Endothelial cell of umbilical vein (primary cell): ENCODE measurements around the gene TUNAR. TPM values are rescaled to one million over a fixed set of nuclear protein-coding genes. Genes with fewer than 3 reads are reported as not detected.

ENCODE experiments used
- BruUV-seq: library from RNA; stranded (reverse); fragments of 400-500 nt; replicated peaks from 2 replicates; lab custom pipeline; 2021; lab: Mats Ljungman, UMichigan
- CTCF ChIA-PET: fragments of 300-600, 350-600 bp; sonication (Branson Sonifier 250); formaldehyde crosslinking; loops from one replicate; lab custom pipeline; 2021; ENCODE audit warnings: antibody characterized with exemption, inconsistent platforms; lab: Charles Lee
- POLR2A ChIA-PET: fragments of 300-600, 350-600 bp; sonication (Branson Sonifier 250); formaldehyde crosslinking; loops from one replicate; lab custom pipeline; 2021; ENCODE audit warnings: antibody characterized with exemption, inconsistent platforms; lab: Charles Lee
- DNase-seq: peaks from one replicate; pipeline ENCODE4 v3.0.0-alpha.2; 2011; ENCODE audit warnings: low read depth, low spot score
- FAIRE-seq: peaks from 2 replicates; lab custom pipeline; 2011; peaks lifted over from hg19 to GRCh38; lab: Jason Lieb, UNC
- H2AFZ ChIP-seq: 2 replicates; pipeline ENCODE4 v1.6.0; 2012; ENCODE audit warnings: low read depth, low read length, control low read depth, inconsistent platforms
- H3K27ac ChIP-seq: 2 replicates; pipeline ENCODE4 v1.5.1; 2011; ENCODE audit warnings: low read depth, mild to moderate bottlenecking, control low read depth, low read length, moderate library complexity; ENCODE audit not compliant: insufficient read depth
- H3K27me3 ChIP-seq, 2 experiments: 2 replicates each; pipeline versions ENCODE4 v1.6.0 to v1.6.1; 2011; ENCODE audit warnings: low read length in 2 of 2, mixed read lengths in 1 of 2; ENCODE audit not compliant: control insufficient read depth in 2 of 2, insufficient read depth in 2 of 2
- H3K36me3 ChIP-seq, 2 experiments: 2 replicates in 1 of 2; 3 replicates in 1 of 2; pipeline ENCODE4 v1.5.1; 2011; ENCODE audit warnings: low read length in 2 of 2, mild to moderate bottlenecking in 1 of 2, moderate library complexity in 1 of 2; ENCODE audit not compliant: control insufficient read depth in 2 of 2, insufficient read depth in 2 of 2; ENCODE audit errors: extremely low read depth in 1 of 2
- H3K4me1 ChIP-seq: 3 replicates; pipeline ENCODE4 v1.5.1; 2011; ENCODE audit warnings: mild to moderate bottlenecking, low read length; ENCODE audit not compliant: control insufficient read depth, insufficient read depth; ENCODE audit errors: extremely low read depth
- H3K4me2 ChIP-seq: 2 replicates; pipeline ENCODE4 v1.6.1; 2011; ENCODE audit warnings: low read length, control low read depth, mixed read lengths; ENCODE audit not compliant: insufficient read depth
- H3K4me3 ChIP-seq, 3 experiments: fragments of 200-600 bp in 1 of 3; sonication (generic), shearing (Covaris generic) in 1 of 3; replicated peaks in 1 of 3; 2 replicates each; pipeline ENCODE4 v1.5.1; 2011 to 2016; ENCODE audit warnings: control low read depth in 3 of 3, low read length in 3 of 3, mild to moderate bottlenecking in 2 of 3, inconsistent platforms in 1 of 3, low read depth in 1 of 3, moderate library complexity in 1 of 3; ENCODE audit not compliant: insufficient read depth in 1 of 3
- H3K79me2 ChIP-seq: 2 replicates; pipeline ENCODE4 v1.6.0; 2012; ENCODE audit warnings: low read length, inconsistent platforms; ENCODE audit not compliant: control insufficient read depth, insufficient read depth
- H3K9ac ChIP-seq: replicated peaks from 2 replicates; pipeline ENCODE3; 2011; ENCODE audit warnings: low read length, control low read depth; ENCODE audit not compliant: insufficient read depth; ENCODE audit errors: extremely low read depth
- H3K9me1 ChIP-seq: replicated peaks from 3 replicates; pipeline ENCODE4 v1.6.0; 2011; ENCODE audit warnings: mild to moderate bottlenecking, low read length; ENCODE audit not compliant: control insufficient read depth, insufficient read depth; ENCODE audit errors: extremely low read depth
- H3K9me3 ChIP-seq: replicated peaks from 2 replicates; pipeline ENCODE4 v1.5.1; 2012; ENCODE audit warnings: low read length, inconsistent platforms; ENCODE audit not compliant: control insufficient read depth, insufficient read depth
- H4K20me1 ChIP-seq: replicated peaks from 2 replicates; pipeline ENCODE3; 2011; ENCODE audit warnings: mild to moderate bottlenecking, low read length; ENCODE audit not compliant: control insufficient read depth, insufficient read depth; ENCODE audit errors: extremely low read depth
- CTCF ChIP-seq, 2 donors: IDR thresholded peaks; 1 replicate in 1 of 2; 2 replicates in 1 of 2; pipeline ENCODE4 v1.5.1; 2011; ENCODE audit warnings: low read length in 2 of 2, mild to moderate bottlenecking in 2 of 2, moderate library complexity in 2 of 2, control low read depth in 1 of 2, inconsistent platforms in 1 of 2, low read depth in 1 of 2; ENCODE audit not compliant: insufficient read depth in 1 of 2; ENCODE audit errors: extremely low read depth in 1 of 2
- EZH2 ChIP-seq: IDR thresholded peaks from 2 replicates; pipeline ENCODE4 v1.6.1; 2012; ENCODE audit warnings: borderline replicate concordance, low read depth, mild to moderate bottlenecking, moderate library complexity, low read length, inconsistent platforms; ENCODE audit not compliant: severe bottlenecking
- FOS ChIP-seq: IDR thresholded peaks from 2 replicates; pipeline ENCODE4 v1.6.1; 2011; ENCODE audit warnings: mild to moderate bottlenecking, low read length, moderate library complexity, borderline replicate concordance; ENCODE audit not compliant: insufficient read depth
- GATA2 ChIP-seq: IDR thresholded peaks from 2 replicates; pipeline ENCODE4 v1.7.0; 2011; ENCODE audit warnings: low read depth, mild to moderate bottlenecking, moderate library complexity, mixed read lengths, low read length; ENCODE audit not compliant: insufficient read length, insufficient read depth
- JUN ChIP-seq: IDR thresholded peaks from 2 replicates; pipeline ENCODE4 v1.6.1; 2011; ENCODE audit warnings: borderline replicate concordance, low read depth; ENCODE audit not compliant: insufficient read length, insufficient read depth
- MYC ChIP-seq: IDR thresholded peaks from one replicate; pipeline ENCODE4 v1.6.1; 2011; ENCODE audit warnings: mild to moderate bottlenecking, low read depth, low read length
- POLR2A ChIP-seq: IDR thresholded peaks from 2 replicates; pipeline ENCODE4 v1.6.1; 2012; ENCODE audit warnings: low read depth, mild to moderate bottlenecking, control low read depth, low read length
- POLR2AphosphoS5 ChIP-seq: IDR thresholded peaks from 2 replicates; pipeline ENCODE4 v1.6.1; 2012; ENCODE audit warnings: low read depth, mild to moderate bottlenecking, control low read depth, low read length, moderate library complexity; ENCODE audit not compliant: insufficient read depth
- dilution Hi-C: fragments of 300-500 bp; cut with MboI; formaldehyde crosslinking; loops from one replicate; pipeline ENCODE4 v1.15.0; 2019; ENCODE audit warnings: low sequenced_read_pairs; ENCODE audit not compliant: extremely low pct_ligation_motif_present
- intact Hi-C: fragments of 100-400 bp; cut with micrococcal nuclease; formaldehyde crosslinking; loops from one replicate; pipeline ENCODE4 v1.10.0; 2022
- polyA plus RNA-seq, 4 experiments: library from polyadenylated mRNA; depleted of rRNA in 3 of 4; stranded (reverse) in 3 of 4; unstranded in 1 of 4; fragments of >200 nt; gene quantifications; 2 replicates each; pipeline versions ENCODE4 v1.2.1 to v1.2.3, GENCODE V29; 2011 to 2012; ENCODE audit warnings: missing spikeins in 1 of 4
- total RNA-seq: library from RNA; stranded (reverse); gene quantifications from 2 replicates; pipeline ENCODE4 v1.2.3, GENCODE V29; 2021
- TF ChIP-seq, protein P1 (sequence below): IDR thresholded peaks from 2 replicates; pipeline ENCODE4 v1.6.1; 2011; ENCODE audit not compliant: insufficient read depth, insufficient read length

The TUNAR gene
- total and polyA plus RNA-seq, 2 donors (not counting 3 experiments of a cell fraction or from before 2014, with no cell fraction given), result not detected

GRCh38 chr14:95832012-95832411 is 44.6 kb upstream of the TUNAR start:
- Histone ChIP-seq H3K36me3 (no peaks in the 10 kb centered on the region), H3K27ac (no peak overlapping the region), H3K4me2 (no peak overlapping the region), H4K20me1 (no peaks in the 10 kb centered on the region), H2AFZ (no peak overlapping the region), H3K79me2 (no peaks in the 10 kb centered on the region), H3K9ac (no peak overlapping the region), H3K4me3 (no peak overlapping the region), H3K4me1 (no peaks in the 10 kb centered on the region), H3K9me3 (no peaks in the 10 kb centered on the region), H3K9me1 (no peaks in the 10 kb centered on the region), H3K27me3 (no peaks in the 10 kb centered on the region)
- DNase-seq (no peak), FAIRE-seq (no peak)
- TF ChIP-seq POLR2A, result no peak
- TF ChIP-seq MYC, result no peak
- TF ChIP-seq POLR2AphosphoS5, result no peak
- TF ChIP-seq, protein P1, sequence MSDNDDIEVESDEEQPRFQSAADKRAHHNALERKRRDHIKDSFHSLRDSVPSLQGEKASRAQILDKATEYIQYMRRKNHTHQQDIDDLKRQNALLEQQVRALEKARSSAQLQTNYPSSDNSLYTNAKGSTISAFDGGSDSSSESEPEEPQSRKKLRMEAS, result no peak
- TF ChIP-seq GATA2, result no peak
- no peak for TF ChIP-seq JUN
- no peak for TF ChIP-seq CTCF (IDR thresholded peaks at IDR 0.05; ENCODE audit: extremely low read depth in 1 of 2, insufficient read depth in 1 of 2, low read depth in 1 of 2, low read length in 2 of 2)
- TF ChIP-seq EZH2, result no peak
- TF ChIP-seq FOS, result no peak
- ChIA-PET POLR2A (no interaction called here), CTCF (no interaction called here)
- intact Hi-C loops (no loop called here), dilution Hi-C loops (no loop called here)
- no TSS peak for BruUV-seq
